Gastrocnemius medialis (tissue), 4 donors: Measurements from ENCODE around the gene SPATS2L.

Experiments
- POLR2A ChIP-seq, 2 donors: fragments of 450-650 bp; IDR thresholded peaks; one replicate each; pipeline ENCODE4 v1.6.1; 2017; ENCODE audit warnings: antibody characterized with exemption in 2 of 2, mild to moderate bottlenecking in 2 of 2, moderate library complexity in 2 of 2
- TF ChIP-seq, protein P1 (sequence below), 5 experiments: fragments of 450-650 bp in 3 of 5; fragments of 200-600 bp in 2 of 5; sonication (generic) in 2 of 5; IDR thresholded peaks in 4 of 5; conservative IDR thresholded peaks in 1 of 5; 1 replicate in 4 of 5; 2 replicates in 1 of 5; pipeline ENCODE4 v1.5.1; 2016 to 2019; ENCODE audit warnings: antibody characterized with exemption in 5 of 5, mild to moderate bottlenecking in 3 of 5, moderate library complexity in 3 of 5

- TF ChIP-seq, protein P1, sequence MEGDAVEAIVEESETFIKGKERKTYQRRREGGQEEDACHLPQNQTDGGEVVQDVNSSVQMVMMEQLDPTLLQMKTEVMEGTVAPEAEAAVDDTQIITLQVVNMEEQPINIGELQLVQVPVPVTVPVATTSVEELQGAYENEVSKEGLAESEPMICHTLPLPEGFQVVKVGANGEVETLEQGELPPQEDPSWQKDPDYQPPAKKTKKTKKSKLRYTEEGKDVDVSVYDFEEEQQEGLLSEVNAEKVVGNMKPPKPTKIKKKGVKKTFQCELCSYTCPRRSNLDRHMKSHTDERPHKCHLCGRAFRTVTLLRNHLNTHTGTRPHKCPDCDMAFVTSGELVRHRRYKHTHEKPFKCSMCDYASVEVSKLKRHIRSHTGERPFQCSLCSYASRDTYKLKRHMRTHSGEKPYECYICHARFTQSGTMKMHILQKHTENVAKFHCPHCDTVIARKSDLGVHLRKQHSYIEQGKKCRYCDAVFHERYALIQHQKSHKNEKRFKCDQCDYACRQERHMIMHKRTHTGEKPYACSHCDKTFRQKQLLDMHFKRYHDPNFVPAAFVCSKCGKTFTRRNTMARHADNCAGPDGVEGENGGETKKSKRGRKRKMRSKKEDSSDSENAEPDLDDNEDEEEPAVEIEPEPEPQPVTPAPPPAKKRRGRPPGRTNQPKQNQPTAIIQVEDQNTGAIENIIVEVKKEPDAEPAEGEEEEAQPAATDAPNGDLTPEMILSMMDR (IDR thresholded peaks at IDR 0.05 in 4 of 5, conservative IDR thresholded peaks at IDR 0.05 in 1 of 5): no peak
- no peak for TF ChIP-seq POLR2A (IDR thresholded peaks at IDR 0.05)
Measured at GRCh38 chr2:200322607-200323006, 16.1 kb downstream of the SPATS2L start.
